ENCODE measurements around the gene PTPRF.

DNA sequence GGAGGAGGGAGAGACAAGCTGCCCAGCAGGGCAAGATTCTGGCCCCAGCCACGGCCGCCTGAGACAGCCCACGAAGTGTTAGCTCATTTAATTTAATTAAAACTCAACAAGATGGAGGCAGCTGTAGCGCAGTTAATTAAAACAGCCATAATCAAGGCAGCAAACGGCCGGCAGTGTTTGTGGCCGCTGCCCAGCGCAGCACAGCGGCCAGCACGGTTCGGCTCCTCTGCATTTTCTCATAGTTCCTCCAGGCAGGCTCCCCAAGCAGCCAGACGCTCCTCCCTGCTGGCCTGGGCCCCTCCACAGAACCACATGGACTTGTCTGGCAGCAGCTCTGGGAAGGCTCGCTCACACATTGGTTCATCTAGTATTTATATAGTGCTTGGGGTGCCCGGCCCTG lies 40.0 kb downstream of the PTPRF start:
- TF ChIP-seq POLR2A (IDR thresholded peaks at IDR 0.05; ENCODE audit: low read depth, low read length), result no peak
- TF ChIP-seq POLR2AphosphoS5 (IDR thresholded peaks at IDR 0.05; ENCODE audit: low read depth, low read length), result no peak
- TF ChIP-seq TAF1 (IDR thresholded peaks at IDR 0.05; ENCODE audit: borderline replicate concordance, low read depth, low read length), result no peak
